ENCODE data around the gene OR52A5. TPM values are rescaled to one million over a fixed set of nuclear protein-coding genes. Genes with fewer than 3 reads are reported as not detected.

OR52A5 gene
- total RNA-seq, 4 donors from 2014 or later, result not detected

DNA sequence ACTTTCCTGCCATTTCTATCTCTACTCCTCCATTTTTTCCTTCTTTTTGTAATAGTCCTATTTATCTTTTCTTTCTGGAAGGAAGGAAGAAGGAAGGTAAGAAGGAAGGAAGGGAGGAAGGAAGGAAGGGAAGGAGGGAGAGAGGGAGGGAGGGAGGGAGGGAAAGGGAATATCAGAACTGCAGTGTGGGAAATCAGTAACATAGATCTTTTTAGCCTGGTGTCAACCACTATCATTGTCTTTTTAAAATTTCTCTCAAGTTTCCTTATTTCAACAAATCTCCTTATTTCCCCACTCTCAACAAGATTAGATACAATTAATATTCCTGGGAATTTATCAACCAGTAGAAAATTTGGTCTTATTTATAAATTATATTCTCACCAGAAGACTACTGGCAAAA lies 35.1 kb downstream of the OR52A5 start:
- ATAC-seq (ENCODE audit: low FRiP score) (no peak), DNase-seq (ENCODE audit: low spot score) (no peak)
- TF ChIP-seq, protein P1, sequence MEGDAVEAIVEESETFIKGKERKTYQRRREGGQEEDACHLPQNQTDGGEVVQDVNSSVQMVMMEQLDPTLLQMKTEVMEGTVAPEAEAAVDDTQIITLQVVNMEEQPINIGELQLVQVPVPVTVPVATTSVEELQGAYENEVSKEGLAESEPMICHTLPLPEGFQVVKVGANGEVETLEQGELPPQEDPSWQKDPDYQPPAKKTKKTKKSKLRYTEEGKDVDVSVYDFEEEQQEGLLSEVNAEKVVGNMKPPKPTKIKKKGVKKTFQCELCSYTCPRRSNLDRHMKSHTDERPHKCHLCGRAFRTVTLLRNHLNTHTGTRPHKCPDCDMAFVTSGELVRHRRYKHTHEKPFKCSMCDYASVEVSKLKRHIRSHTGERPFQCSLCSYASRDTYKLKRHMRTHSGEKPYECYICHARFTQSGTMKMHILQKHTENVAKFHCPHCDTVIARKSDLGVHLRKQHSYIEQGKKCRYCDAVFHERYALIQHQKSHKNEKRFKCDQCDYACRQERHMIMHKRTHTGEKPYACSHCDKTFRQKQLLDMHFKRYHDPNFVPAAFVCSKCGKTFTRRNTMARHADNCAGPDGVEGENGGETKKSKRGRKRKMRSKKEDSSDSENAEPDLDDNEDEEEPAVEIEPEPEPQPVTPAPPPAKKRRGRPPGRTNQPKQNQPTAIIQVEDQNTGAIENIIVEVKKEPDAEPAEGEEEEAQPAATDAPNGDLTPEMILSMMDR (IDR thresholded peaks at IDR 0.05), result no peak

DNA sequence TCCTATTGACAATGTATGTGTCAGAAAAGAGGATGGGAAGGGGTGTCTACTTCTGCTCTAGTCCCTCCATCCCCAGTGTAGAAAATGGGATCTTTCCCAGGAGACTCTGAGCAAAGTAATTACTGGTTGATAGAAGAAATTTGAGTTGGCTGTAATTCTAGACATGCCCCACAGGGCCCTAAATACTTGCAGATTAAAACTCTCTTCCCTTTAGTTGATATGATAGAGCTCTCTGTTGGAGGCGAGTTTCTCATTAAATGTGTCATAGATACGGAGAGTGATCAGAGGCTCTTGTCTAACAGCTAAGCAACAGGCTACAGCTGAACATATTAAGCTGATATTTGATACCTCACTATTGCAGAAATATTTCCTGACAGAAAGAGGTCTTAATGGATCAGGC lies 35.9 kb downstream of the OR52A5 start:
- ATAC-seq (ENCODE audit: low FRiP score) (no peak), DNase-seq (ENCODE audit: low spot score) (no peak)
- TF ChIP-seq, protein P1 (IDR thresholded peaks at IDR 0.05), result no peak

DNA sequence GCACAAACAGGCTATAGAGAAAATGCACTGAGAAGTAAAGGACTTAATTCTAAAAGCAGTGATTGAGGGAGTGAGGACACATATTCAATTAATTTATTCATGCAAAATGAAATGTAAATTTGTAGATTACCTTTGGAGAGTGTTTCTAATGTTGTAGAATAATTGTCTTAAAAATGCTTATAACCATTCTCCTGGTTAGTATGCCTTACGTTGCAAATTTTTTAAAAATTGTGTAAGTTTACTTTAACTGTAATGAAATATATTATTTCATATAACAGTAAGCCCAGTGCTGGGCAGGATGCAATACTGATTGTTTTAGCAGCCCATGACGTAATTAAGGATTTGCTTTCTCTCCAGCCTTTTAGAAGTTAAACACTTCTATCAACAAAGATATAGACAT lies 42.1 kb downstream of the OR52A5 start:
- ATAC-seq (ENCODE audit: low FRiP score) (no peak), DNase-seq (ENCODE audit: low spot score) (no peak)
- TF ChIP-seq, protein P1 (IDR thresholded peaks at IDR 0.05), result no peak

DNA sequence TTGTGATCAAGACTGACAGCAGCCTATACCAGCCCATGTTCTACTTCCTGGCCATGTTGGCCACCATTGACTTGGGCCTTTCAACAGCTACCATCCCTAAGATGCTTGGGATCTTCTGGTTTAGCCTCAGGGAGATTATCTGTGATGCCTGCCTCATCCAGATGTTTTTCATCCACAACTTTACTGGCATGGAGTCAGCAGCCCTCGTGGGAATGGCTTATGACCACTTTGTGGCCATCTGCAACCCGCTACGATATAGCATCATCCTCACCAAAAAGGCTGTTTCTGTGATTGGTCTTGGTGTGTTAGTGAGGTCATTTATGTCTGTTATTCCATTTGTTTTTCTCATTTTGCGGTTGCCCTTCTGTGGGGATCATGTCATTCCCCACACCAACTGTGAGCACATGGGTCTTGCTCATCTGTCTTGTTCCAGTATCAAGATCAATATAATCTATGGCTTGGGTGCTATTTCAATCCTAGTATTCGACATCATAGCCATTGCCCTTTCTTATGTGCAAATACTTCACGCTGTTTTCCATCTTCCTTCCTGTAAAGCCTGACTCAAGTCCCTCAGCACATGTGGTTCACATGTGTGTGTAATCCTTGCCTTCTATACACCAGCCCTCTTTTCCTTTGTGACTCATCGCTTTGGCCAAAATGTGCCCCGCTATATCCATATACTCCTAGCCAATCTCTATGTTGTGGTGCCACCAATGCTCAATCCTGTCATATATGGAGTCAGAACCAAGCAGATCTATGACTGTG lies 45.2 kb downstream of the OR52A5 start:
- ATAC-seq (ENCODE audit: low FRiP score), result no peak
- DNase-seq (ENCODE audit: low spot score), result no peak
- TF ChIP-seq, protein P1 (IDR thresholded peaks at IDR 0.05), result no peak

DNA sequence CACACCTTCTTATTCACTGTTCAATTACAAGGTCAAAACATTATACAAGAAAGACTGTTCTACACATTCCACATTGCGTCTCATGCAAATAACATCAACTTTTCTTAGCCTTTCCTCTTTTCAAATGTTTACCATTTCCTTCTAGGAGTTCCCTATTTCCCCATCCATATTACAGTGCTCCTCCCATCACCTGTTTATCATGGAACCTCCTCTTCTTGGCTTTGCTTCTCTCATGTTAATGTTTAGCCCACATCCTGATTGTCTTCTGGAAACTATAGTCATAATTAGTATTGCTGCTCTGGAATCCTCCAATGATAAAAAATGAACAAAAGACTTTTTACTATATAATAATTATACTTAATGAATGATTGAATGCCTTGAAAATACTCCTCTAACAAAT lies 47.5 kb downstream of the OR52A5 start:
- TF ChIP-seq, protein P1 (IDR thresholded peaks at IDR 0.05), result no peak
- ATAC-seq (ENCODE audit: low FRiP score), result no peak
- DNase-seq (ENCODE audit: low spot score), result no peak

DNA sequence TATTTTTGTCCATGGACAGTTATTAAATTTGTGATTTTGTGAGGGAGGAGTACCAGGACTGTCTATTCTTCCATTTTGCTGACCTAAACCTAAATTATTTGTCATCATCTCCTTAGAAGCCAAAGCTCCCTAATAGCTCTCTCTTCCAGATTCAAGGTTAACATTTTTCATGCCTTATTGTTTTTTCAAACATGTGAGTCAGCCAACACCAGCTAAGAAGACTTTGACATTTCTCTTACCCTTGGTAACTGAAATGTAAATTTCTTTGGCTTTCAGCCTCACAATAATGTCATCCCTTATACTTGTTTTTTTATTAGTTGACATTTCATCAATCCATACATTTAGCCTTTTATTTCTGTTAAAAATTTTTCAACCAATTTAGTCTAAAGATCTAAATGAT lies 49.6 kb downstream of the OR52A5 start:
- TF ChIP-seq, protein P1 (IDR thresholded peaks at IDR 0.05), result no peak
- ATAC-seq (ENCODE audit: low FRiP score), result no peak
- DNase-seq (ENCODE audit: low spot score), result no peak

DNA sequence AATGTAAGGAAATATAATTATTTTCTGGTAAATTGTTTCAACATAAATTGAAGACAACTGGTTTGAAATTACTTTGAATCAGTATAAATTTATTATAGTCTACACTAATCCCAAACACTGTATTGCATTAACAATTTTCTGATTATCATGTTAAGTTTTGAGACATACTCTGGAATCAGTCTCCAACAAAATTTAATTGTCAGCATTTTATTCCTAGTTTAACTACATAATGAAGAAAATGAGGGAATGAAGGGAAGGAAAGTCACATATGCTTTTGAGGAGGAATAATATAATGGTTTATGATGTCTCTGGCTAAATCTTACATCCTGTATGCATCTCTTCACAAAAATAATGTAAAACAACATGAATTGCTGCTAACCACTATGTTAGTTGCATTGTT lies 54.6 kb downstream of the OR52A5 start:
- ATAC-seq (ENCODE audit: low FRiP score), result no peak
- TF ChIP-seq, protein P1 (IDR thresholded peaks at IDR 0.05), result no peak
- no peak for DNase-seq (ENCODE audit: low spot score)
